ENCODE data around the gene SCRN2.

Gene SCRN2

DNA sequence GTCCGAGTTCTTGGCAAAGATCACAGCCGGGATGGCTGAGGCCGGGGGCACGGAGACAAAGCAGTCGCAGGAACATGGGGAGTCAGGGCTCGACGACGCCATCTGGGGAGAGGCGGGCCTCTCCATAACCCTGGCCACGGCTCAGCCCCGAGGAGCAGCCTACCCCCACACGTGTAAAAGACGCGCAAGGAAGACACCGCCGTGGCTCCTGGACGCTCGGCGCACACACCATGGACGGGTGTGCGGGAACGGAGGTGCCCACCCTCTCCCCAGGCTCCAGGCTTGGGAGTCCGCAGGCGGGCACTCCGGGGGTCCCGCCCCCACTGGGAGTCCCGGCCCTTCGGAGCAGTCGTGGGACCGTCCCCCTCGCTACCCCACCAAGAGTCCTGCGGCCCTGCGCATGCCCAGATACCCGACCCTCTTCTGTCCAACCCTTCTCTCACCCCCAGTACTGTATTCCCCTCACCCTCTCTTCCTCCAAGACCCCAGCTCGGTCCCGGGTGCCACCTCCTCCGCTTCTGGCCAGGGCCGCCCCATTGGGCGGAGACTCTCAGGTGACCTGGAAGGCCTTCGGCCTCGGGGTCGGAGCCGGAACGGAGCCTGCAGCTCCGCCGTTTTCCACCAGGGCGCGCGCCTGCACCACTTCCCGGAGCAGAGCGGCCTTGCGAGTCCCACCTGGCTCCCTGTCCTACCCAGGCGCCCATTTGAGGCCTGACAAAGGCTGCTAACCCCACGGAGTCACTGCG, at the start of gene SCRN2:
SCRN2 (minus strand) TSS at position 532 of the 746 bp plus-strand sequence; CDS start at position 102, 430 bp downstream.
- ChIA-PET CTCF (interaction anchor here (0.7 to 25.0 kb wide), 30 partner anchors 11 to 194 kb away, joined by 3 to 687 read pairs (median 4); partner anchors contain the start of genes CDK5RAP3, KPNB1, LRRC46 and MRPL10), POLR2A (no interaction called here)
- TF ChIP-seq CTCF (IDR thresholded peaks at IDR 0.05; ENCODE audit: control extremely low read depth, extremely low read depth, low read depth, missing control alignments) = peak; percentile 95
- DNase-seq (ENCODE audit: extremely low spot score) = peak; percentile 93

GRCh38 chr17:47889734-47890529, 48.9 kb upstream of the SCRN2 start:
- CTCF ChIA-PET = interaction anchor here (0.6 to 18.7 kb wide), 40 partner anchors 8 to 182 kb away, joined by 3 to 687 read pairs (median 4); partner anchors contain the start of genes CDK5RAP3, LRRC46, MRPL10 and OSBPL7
- peak; percentile 81 for DNase-seq (ENCODE audit: extremely low spot score)
- peak; percentile 95 for TF ChIP-seq CTCF (IDR thresholded peaks at IDR 0.05; ENCODE audit: control extremely low read depth, extremely low read depth, low read depth, missing control alignments)
- POLR2A ChIA-PET = no interaction called here

DNA sequence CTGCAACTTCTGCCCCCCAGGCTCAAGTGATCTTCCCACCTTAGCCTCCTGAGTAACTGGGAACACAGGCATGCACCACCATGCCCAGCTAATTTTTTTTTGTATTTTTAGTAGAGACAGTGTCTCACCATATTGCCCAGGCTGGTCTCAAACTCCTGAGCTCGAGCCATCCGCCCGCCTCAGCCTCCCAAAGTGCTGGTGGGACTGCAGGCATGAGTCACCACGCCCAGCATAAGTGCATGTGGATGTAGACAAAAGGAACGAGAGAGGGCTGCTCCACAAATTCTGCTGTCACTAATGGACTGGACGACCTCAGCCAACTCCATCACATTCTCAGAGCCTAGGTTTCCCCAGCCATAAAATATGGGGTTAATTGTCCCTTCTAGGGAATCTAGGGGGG, 47.2 kb upstream of the SCRN2 start:
- CTCF ChIA-PET = interaction anchor here (1.9 to 18.7 kb wide), 4 partner anchors 18 to 66 kb away, joined by 6 to 687 read pairs (median 13); partner anchors contain the start of genes OSBPL7, SCRN2 and SP6
- no peak for DNase-seq (ENCODE audit: extremely low spot score)
- no peak for TF ChIP-seq CTCF (IDR thresholded peaks at IDR 0.05; ENCODE audit: control extremely low read depth, extremely low read depth, low read depth, missing control alignments)
- POLR2A ChIA-PET = no interaction called here

DNA sequence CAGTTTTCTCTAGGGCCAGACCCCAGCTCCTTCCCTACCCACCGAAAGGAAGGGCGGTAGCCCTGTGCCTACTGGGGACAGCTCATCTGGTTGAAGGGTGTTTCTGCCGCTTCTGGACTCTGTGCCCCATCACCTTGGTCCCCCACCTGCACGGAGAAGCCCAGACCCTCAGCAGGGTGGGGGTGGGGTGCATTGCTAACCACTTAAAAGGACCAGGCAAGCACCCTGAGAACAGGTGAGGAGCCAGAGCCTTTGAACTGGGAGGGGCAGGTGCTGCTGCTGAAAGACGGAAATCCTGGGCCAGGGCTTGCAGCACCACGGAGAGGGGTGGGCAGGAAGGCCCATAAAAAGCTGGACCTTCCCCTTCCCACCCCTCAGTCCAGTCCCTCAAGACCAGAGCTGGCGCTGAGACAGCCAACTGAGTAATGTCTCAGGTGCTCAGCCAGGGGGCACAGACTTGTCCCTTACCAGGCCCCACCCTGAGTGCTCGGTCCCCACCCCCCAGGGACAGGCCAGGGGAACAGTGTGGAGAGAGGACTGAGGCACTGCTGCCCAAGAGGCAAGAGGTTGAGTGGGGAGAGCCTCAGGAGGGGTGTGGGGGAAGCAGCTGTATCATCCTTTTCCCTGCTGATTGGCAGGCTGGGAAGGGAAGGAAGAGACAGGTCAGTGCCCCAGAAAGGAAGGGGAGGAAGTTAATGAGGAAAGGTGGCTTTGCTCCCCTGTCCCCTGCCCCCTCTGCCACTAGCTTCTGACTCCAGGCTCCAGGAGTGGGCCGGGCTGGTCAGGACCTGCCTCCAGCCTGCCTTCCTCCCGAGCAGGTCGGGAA, 44.0 kb upstream of the SCRN2 start:
- ChIA-PET POLR2A (interaction anchor here (1.0 kb wide), 1 partner anchor 11 kb away, joined by 3 read pairs; the partner anchor contains the start of gene SP2), CTCF (interaction anchor here (1.0 to 18.7 kb wide), 5 partner anchors 9 to 937 kb away, joined by 3 to 687 read pairs (median 3); partner anchors contain the start of genes SCRN2, SP2 and SP6)
- no peak for DNase-seq (ENCODE audit: extremely low spot score)
- TF ChIP-seq CTCF (IDR thresholded peaks at IDR 0.05; ENCODE audit: control extremely low read depth, extremely low read depth, low read depth, missing control alignments) = no peak

GRCh38 chr17:47884427-47884740, 43.3 kb upstream of the SCRN2 start:
- TF ChIP-seq CTCF (IDR thresholded peaks at IDR 0.05; ENCODE audit: control extremely low read depth, extremely low read depth, low read depth, missing control alignments) = no peak
- DNase-seq (ENCODE audit: extremely low spot score) = no peak
- ChIA-PET POLR2A (interaction anchor here (1.0 kb wide), 1 partner anchor 11 kb away, joined by 3 read pairs; the partner anchor contains the start of gene SP2), CTCF (interaction anchor here (1.0 to 18.7 kb wide), 4 partner anchors 11 to 86 kb away, joined by 3 to 687 read pairs (median 4); partner anchors contain the start of genes SCRN2, SP2 and SP6)

Data from GM10248 (cell line).